ENCODE data around the gene ERP27.

The ERP27 gene

DNA sequence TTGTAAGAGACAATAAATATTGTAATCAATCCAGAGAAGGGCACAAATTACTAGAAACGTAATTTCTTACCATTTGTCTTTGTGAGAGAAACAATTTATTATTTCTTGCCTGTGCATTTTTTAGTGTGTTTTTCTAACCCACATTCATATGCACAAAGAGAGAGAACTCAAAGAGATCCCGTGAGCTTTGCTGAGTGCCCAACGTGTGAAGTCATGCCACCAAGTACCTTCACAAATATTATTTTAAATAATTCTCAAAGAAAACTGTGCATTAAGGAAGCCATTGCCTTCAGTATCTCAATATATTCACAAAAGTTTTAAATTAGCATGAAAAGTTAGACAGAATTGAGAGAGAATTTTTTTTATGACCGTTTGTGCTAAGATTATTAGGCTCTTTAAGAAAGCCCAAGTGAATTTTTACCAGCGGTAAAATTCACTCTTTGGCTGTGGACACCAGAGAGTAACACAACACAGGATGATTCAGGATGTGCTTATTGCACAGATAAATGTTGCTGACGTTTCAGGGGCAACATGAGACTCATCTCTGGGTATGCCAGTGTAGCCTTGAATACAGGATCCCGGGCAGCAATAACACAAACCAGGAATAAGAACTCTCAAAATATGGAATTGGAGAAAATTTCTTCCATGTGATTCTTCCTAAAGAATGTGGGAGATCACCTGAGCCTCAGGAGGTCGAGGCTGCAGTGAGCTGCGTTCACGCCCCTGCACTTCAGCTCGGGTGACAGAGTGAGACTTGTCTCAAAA is 20.2 kb upstream of the ERP27 start:
- Histone ChIP-seq H3K27me3 (ENCODE audit: control insufficient read depth, insufficient read depth, low read length) (no peaks in the 10 kb centered on the region), H3K9me3 (ENCODE audit: control insufficient read depth, insufficient read depth, low read length) (no peaks in the 10 kb centered on the region), H3K9ac (ENCODE audit: low read depth, low read length) (no peak overlapping the region), H3K4me3 (ENCODE audit: low read depth, low read length) (no peak overlapping the region), H3K36me3 (ENCODE audit: control insufficient read depth, insufficient read depth, low read length) (no peaks in the 10 kb centered on the region), H3K4me1 (ENCODE audit: control insufficient read depth, insufficient read depth, low read length) (peaks cover 5% of the 10 kb centered on the region)

- Histone ChIP-seq H3K9me3 (ENCODE audit: control insufficient read depth, insufficient read depth, low read length) (no peaks in the 10 kb centered on the region), H3K4me1 (ENCODE audit: control insufficient read depth, insufficient read depth, low read length) (peaks cover 5% of the 10 kb centered on the region), H3K4me3 (ENCODE audit: low read depth, low read length) (no peak overlapping the region), H3K27me3 (ENCODE audit: control insufficient read depth, insufficient read depth, low read length) (no peaks in the 10 kb centered on the region), H3K36me3 (ENCODE audit: control insufficient read depth, insufficient read depth, low read length) (no peaks in the 10 kb centered on the region), H3K9ac (ENCODE audit: low read depth, low read length) (no peak overlapping the region)
These were observed 19.3 kb upstream of the ERP27 start for GRCh38 chr12:14957551-14958168.

DNA sequence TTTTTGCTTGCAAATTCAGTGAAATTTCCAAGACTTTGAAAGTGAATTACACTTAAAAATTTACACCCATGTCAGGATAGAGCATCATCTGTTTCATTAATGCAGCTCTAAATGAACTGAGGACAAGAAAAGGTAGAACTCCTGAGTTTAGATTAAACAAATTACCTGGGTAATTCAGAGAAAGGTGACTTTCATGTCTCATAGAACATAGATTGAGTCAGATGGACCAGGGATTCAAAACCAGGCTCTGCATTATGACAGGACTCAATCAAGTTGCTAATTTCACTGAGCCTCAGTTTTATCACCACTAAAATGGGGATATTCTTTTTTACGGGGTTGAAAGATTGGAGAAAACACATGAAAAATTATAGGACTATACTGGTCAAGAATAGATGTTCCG is 18.6 kb upstream of the ERP27 start:
- H3K9me3 ChIP-seq (ENCODE audit: control insufficient read depth, insufficient read depth, low read length), result no peaks in the 10 kb centered on the region
- H3K36me3 ChIP-seq (ENCODE audit: control insufficient read depth, insufficient read depth, low read length), result no peaks in the 10 kb centered on the region
- H3K27me3 ChIP-seq (ENCODE audit: control insufficient read depth, insufficient read depth, low read length), result no peaks in the 10 kb centered on the region
- H3K9ac ChIP-seq (ENCODE audit: low read depth, low read length), result no peak overlapping the region
- no peak overlapping the region for H3K4me3 ChIP-seq (ENCODE audit: low read depth, low read length)
- peaks cover 5% of the 10 kb centered on the region for H3K4me1 ChIP-seq (ENCODE audit: control insufficient read depth, insufficient read depth, low read length)

DNA sequence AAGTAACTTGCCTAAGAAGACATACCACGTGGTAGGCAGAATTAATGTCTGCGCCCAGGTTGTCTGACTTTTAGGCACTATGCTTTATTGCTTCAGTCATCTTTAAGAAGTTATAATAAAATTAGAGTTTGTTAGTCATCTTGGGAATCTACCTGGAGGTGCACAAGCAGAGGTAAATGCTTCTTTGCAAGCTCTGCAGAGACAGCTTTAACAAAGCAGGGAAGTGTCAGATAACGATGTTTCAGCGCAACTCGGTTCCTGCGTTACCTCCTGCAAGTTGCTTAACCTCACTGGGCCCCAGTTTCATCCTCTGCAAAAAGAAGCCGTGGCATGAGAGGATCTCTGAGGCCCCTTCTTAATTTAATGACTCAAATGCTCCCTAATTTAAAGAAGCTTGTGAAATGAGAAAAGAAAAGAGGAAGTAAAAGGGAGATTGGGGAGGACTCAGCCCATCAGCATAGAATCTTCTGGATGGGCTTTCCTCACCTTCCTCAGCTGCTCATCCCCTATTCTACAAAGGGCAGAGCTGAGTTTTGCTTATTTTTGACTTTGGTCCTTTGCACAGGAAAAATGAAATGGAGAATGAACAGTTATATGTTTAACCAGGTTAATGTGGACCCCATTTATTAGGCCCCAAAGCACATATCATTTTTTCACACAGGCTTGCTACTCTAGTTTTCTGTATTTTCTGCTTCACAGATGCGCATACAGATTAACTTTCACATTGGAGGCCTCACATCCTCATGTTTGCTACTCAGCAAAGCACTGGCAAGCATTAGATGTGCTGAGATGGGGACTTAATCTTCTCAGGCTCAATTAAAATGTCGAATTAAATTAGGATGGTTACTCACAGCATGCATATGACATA is 17.9 kb upstream of the ERP27 start:
- Histone ChIP-seq H3K9ac (ENCODE audit: low read depth, low read length) (no peak overlapping the region), H3K9me3 (ENCODE audit: control insufficient read depth, insufficient read depth, low read length) (no peaks in the 10 kb centered on the region), H3K36me3 (ENCODE audit: control insufficient read depth, insufficient read depth, low read length) (no peaks in the 10 kb centered on the region), H3K27me3 (ENCODE audit: control insufficient read depth, insufficient read depth, low read length) (no peaks in the 10 kb centered on the region), H3K4me1 (ENCODE audit: control insufficient read depth, insufficient read depth, low read length) (no peaks in the 10 kb centered on the region), H3K4me3 (ENCODE audit: low read depth, low read length) (no peak overlapping the region)

DNA sequence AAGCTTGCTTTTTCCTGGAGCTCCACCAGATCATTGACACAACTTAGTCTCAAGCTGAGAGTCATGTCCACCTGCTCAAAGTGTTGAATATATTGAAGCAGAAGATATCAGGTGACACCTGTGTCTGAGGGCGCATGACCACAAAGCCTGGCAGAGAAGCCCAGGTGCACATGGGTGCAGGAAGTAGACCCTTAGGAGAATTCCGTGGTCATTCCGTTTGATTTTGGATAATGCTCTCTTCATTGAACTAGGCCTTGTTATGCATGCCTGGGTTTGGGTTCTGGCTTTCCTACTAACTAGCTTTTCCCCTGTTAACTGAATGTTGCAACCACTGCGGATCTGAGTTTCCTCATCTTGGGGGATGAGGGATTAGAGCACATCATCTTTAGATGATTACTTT is 15.9 kb upstream of the ERP27 start:
- Histone ChIP-seq H3K36me3 (ENCODE audit: control insufficient read depth, insufficient read depth, low read length) (no peaks in the 10 kb centered on the region), H3K27me3 (ENCODE audit: control insufficient read depth, insufficient read depth, low read length) (no peaks in the 10 kb centered on the region), H3K9me3 (ENCODE audit: control insufficient read depth, insufficient read depth, low read length) (no peaks in the 10 kb centered on the region), H3K4me1 (ENCODE audit: control insufficient read depth, insufficient read depth, low read length) (no peaks in the 10 kb centered on the region), H3K4me3 (ENCODE audit: low read depth, low read length) (no peak overlapping the region), H3K9ac (ENCODE audit: low read depth, low read length) (no peak overlapping the region)

GRCh38 chr12:14953752-14954151 is 15.4 kb upstream of the ERP27 start:
- H3K4me3 ChIP-seq (ENCODE audit: low read depth, low read length), result no peak overlapping the region
- H3K9ac ChIP-seq (ENCODE audit: low read depth, low read length), result no peak overlapping the region
- H3K9me3 ChIP-seq (ENCODE audit: control insufficient read depth, insufficient read depth, low read length), result no peaks in the 10 kb centered on the region
- H3K36me3 ChIP-seq (ENCODE audit: control insufficient read depth, insufficient read depth, low read length), result no peaks in the 10 kb centered on the region
- no peaks in the 10 kb centered on the region for H3K27me3 ChIP-seq (ENCODE audit: control insufficient read depth, insufficient read depth, low read length)
- no peaks in the 10 kb centered on the region for H3K4me1 ChIP-seq (ENCODE audit: control insufficient read depth, insufficient read depth, low read length)

DNA sequence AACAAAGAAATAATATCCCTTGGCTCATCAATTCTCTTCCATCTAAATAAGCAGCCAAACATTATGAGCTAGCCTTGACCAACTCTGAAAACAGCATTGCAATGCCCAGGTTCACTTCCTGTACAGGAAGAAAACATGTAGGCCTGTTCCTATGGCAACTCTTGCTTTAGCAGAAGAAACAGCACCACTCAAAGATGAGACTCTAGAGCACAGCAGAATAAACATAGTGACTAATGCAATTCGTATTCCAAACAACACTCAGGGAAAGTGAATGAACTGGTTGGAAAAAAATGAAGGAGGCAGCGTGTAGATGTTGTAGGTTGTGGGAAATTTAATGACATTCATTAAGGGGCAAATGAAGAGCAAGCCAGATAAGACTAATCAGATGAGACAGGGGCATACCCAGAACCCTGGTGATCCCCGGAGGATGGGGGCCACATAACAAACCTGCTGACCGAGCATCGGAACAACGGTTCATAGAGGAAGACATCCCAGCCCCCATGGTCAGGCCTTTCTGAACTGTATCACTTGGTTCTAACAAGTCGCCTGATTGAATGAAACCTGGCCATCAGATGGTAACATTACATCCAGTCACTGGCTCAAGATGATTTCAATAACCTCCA is 14.1 kb upstream of the ERP27 start:
- H3K4me3 ChIP-seq (ENCODE audit: low read depth, low read length), result no peak overlapping the region
- H3K9me3 ChIP-seq (ENCODE audit: control insufficient read depth, insufficient read depth, low read length), result no peaks in the 10 kb centered on the region
- no peaks in the 10 kb centered on the region for H3K4me1 ChIP-seq (ENCODE audit: control insufficient read depth, insufficient read depth, low read length)
- H3K36me3 ChIP-seq (ENCODE audit: control insufficient read depth, insufficient read depth, low read length), result no peaks in the 10 kb centered on the region
- no peak overlapping the region for H3K9ac ChIP-seq (ENCODE audit: low read depth, low read length)
- no peaks in the 10 kb centered on the region for H3K27me3 ChIP-seq (ENCODE audit: control insufficient read depth, insufficient read depth, low read length)

DNA sequence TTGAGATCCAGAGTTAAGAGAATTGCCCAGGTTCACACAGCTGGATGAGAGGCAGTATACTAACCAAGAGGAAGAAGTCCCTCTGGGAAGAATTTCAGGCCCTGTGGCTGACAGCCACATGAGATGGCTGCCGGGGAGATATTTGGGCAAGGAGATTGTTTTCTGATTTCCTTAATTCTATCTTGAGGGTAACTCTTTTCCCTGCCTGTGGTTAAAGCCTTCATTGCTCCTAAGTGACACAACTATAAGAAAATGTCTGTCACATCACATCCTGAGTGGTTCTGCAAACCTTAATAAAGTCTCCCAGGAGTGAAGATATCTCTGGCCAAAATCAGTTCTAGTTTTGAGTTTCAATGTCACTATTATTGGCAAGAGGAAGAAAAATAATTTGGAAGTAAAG is 13.5 kb upstream of the ERP27 start:
- Histone ChIP-seq H3K36me3 (ENCODE audit: control insufficient read depth, insufficient read depth, low read length) (no peaks in the 10 kb centered on the region), H3K27me3 (ENCODE audit: control insufficient read depth, insufficient read depth, low read length) (no peaks in the 10 kb centered on the region), H3K4me3 (ENCODE audit: low read depth, low read length) (no peak overlapping the region), H3K4me1 (ENCODE audit: control insufficient read depth, insufficient read depth, low read length) (no peaks in the 10 kb centered on the region), H3K9me3 (ENCODE audit: control insufficient read depth, insufficient read depth, low read length) (no peaks in the 10 kb centered on the region), H3K9ac (ENCODE audit: low read depth, low read length) (no peak overlapping the region)

- H3K27me3 ChIP-seq (ENCODE audit: control insufficient read depth, insufficient read depth, low read length), result no peaks in the 10 kb centered on the region
- H3K4me1 ChIP-seq (ENCODE audit: control insufficient read depth, insufficient read depth, low read length), result no peaks in the 10 kb centered on the region
- H3K36me3 ChIP-seq (ENCODE audit: control insufficient read depth, insufficient read depth, low read length), result no peaks in the 10 kb centered on the region
- H3K9me3 ChIP-seq (ENCODE audit: control insufficient read depth, insufficient read depth, low read length), result no peaks in the 10 kb centered on the region
- H3K9ac ChIP-seq (ENCODE audit: low read depth, low read length), result no peak overlapping the region
- no peak overlapping the region for H3K4me3 ChIP-seq (ENCODE audit: low read depth, low read length)
These were observed 12.8 kb upstream of the ERP27 start for GRCh38 chr12:14950982-14951746.

DNA sequence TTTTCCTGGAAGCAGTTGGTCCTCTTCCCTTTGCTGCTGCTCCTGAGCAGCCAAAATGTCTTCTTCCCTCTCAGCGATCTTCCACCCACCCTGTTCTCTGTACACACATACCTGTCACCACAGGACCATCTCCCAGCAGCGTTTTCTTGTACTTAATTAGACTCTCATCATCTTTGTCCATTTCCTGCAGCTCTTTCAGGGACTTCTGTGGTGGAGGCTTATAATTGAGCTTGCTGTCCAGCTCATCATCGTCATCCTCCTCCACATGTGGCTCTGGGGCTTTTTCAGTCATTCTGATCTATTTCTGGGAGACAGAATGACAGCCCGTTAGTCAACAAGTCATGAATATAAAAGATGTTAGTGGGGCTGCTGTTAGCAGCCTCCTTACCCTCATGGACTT is 12.1 kb upstream of the ERP27 start:
- Histone ChIP-seq H3K36me3 (ENCODE audit: control insufficient read depth, insufficient read depth, low read length) (no peaks in the 10 kb centered on the region), H3K4me3 (ENCODE audit: low read depth, low read length) (no peak overlapping the region), H3K4me1 (ENCODE audit: control insufficient read depth, insufficient read depth, low read length) (no peaks in the 10 kb centered on the region), H3K9ac (ENCODE audit: low read depth, low read length) (no peak overlapping the region), H3K27me3 (ENCODE audit: control insufficient read depth, insufficient read depth, low read length) (no peaks in the 10 kb centered on the region), H3K9me3 (ENCODE audit: control insufficient read depth, insufficient read depth, low read length) (no peaks in the 10 kb centered on the region)

GRCh38 chr12:14949631-14950030 is 11.3 kb upstream of the ERP27 start:
- Histone ChIP-seq H3K27me3 (ENCODE audit: control insufficient read depth, insufficient read depth, low read length) (no peaks in the 10 kb centered on the region), H3K36me3 (ENCODE audit: control insufficient read depth, insufficient read depth, low read length) (no peaks in the 10 kb centered on the region), H3K4me1 (ENCODE audit: control insufficient read depth, insufficient read depth, low read length) (no peaks in the 10 kb centered on the region), H3K9me3 (ENCODE audit: control insufficient read depth, insufficient read depth, low read length) (no peaks in the 10 kb centered on the region), H3K4me3 (ENCODE audit: low read depth, low read length) (no peak overlapping the region), H3K9ac (ENCODE audit: low read depth, low read length) (no peak overlapping the region)
